K562 (cell line): ENCODE measurements around the gene NRG2. TPM values are rescaled to one million over a fixed set of nuclear protein-coding genes. Genes with fewer than 3 reads are reported as not detected.

Experiments used
- ATF6 ChIP-seq: sonication (generic); formaldehyde crosslinking; IDR thresholded peaks from 2 replicates; pipeline ENCODE4 v1.4.0; 2020; ENCODE audit warnings: mild to moderate bottlenecking, missing genetic modification reagents
- C11orf30 ChIP-seq: fragments of 450-650 bp; IDR thresholded peaks from 2 replicates; pipeline ENCODE4 v1.6.1; 2016; ENCODE audit warnings: low read depth, mild to moderate bottlenecking
- DPF2 ChIP-seq: fragments of 450-650 bp; IDR thresholded peaks from 2 replicates; pipeline ENCODE4 v1.6.1; 2016
- ESRRA ChIP-seq: fragments of 450-650 bp; IDR thresholded peaks from 2 replicates; pipeline ENCODE4 v1.6.1; 2014; ENCODE audit warnings: low read depth, mild to moderate bottlenecking, moderate library complexity, borderline replicate concordance
- GMEB1 ChIP-seq: fragments of 250-450 bp; sonication (Bioruptor Pico); IDR thresholded peaks from 2 replicates; pipeline ENCODE4 v1.4.0; 2020; ENCODE audit warnings: mild to moderate bottlenecking
- KAT2B ChIP-seq: IDR thresholded peaks from one replicate; pipeline ENCODE4 v1.6.1; 2012; ENCODE audit warnings: low read depth, mild to moderate bottlenecking, control low read depth, inconsistent platforms, low read length, moderate library complexity
- MAFG ChIP-seq: fragments of 450-650 bp; conservative IDR thresholded peaks from 2 replicates; pipeline ENCODE4 v1.6.1; 2016; ENCODE audit warnings: missing genetic modification characterization, missing compliant biosample characterization
- MCM2 ChIP-seq: fragments of 450-650 bp; IDR thresholded peaks from 2 replicates; pipeline ENCODE4 v1.6.1; 2017; ENCODE audit warnings: low read depth, mild to moderate bottlenecking
- MTA2 ChIP-seq: fragments of 450-650 bp; IDR thresholded peaks from 2 replicates; pipeline ENCODE4 v1.6.1; 2016; ENCODE audit warnings: low read depth
- PYGO2 ChIP-seq: fragments of 450-650 bp; IDR thresholded peaks from 2 replicates; pipeline ENCODE4 v1.6.1; 2016; ENCODE audit warnings: mild to moderate bottlenecking, missing genetic modification characterization, moderate library complexity, missing compliant biosample characterization
- RNF219 ChIP-seq: fragments of 250-450 bp; sonication (Bioruptor Pico); IDR thresholded peaks from 2 replicates; pipeline ENCODE4 v1.5.0; 2022; ENCODE audit warnings: mild to moderate bottlenecking
- SP1 ChIP-seq: sonication (generic); formaldehyde crosslinking; IDR thresholded peaks from 2 replicates; pipeline ENCODE4 v1.8.1; 2022; ENCODE audit warnings: mild to moderate bottlenecking, missing genetic modification reagents
- TBL1XR1 ChIP-seq, 2 experiments: IDR thresholded peaks; 2 replicates each; pipeline ENCODE4 v1.6.1; 2012; ENCODE audit warnings: improper control_type of control experiment in 2 of 2, low read length in 2 of 2, mild to moderate bottlenecking in 1 of 2
- TBP ChIP-seq: optimal IDR thresholded peaks from 2 replicates; pipeline ENCODE3; 2011; ENCODE audit warnings: low read depth, low read length, improper control_type of control experiment
- XRCC5 ChIP-seq: fragments of 200-400 bp; formaldehyde crosslinking; IDR thresholded peaks from 2 replicates; pipeline ENCODE4 v1.6.1; 2017; ENCODE audit warnings: low read depth, mild to moderate bottlenecking, low read length
- ZFP36 ChIP-seq: fragments of 150-350 bp; IDR thresholded peaks from 2 replicates; pipeline ENCODE4 v1.6.1; 2018; ENCODE audit warnings: low read length, low read depth; ENCODE audit not compliant: partially characterized antibody
- ZNF133 ChIP-seq: fragments of 250-450 bp; sonication (Bioruptor Pico); IDR thresholded peaks from 2 replicates; pipeline ENCODE4 v1.4.0; 2020; ENCODE audit warnings: mild to moderate bottlenecking
- ZNF512 ChIP-seq: IDR thresholded peaks from 2 replicates; pipeline ENCODE4 v1.6.1; 2016; ENCODE audit warnings: missing genetic modification characterization, missing compliant biosample characterization
- ZNF644 ChIP-seq: fragments of 200-800 bp; sonication (Bioruptor generic); IDR thresholded peaks from 2 replicates; pipeline ENCODE4 v1.6.1; 2016; ENCODE audit warnings: low read depth, missing genetic modification characterization, missing compliant biosample characterization
- polyA plus RNA-seq, 8 experiments: library from polyadenylated mRNA; depleted of rRNA in 4 of 8; stranded (reverse) in 5 of 8; unstranded in 3 of 8; fragments of >200 nt; fragmentation: Nextera tagmentation in 2 of 8; fragmentation: Illumina TruSeq in 1 of 8; extraction: Ambion mirVana in 2 of 8; extraction: Trizol in 1 of 8; gene quantifications; 2 replicates each; pipeline versions ENCODE4 v1.2.1 to v1.2.3, GENCODE V29; 2011 to 2014; ENCODE audit warnings: inconsistent platforms in 1 of 8, missing spikeins in 1 of 8
- total RNA-seq, 7 experiments: library from RNA; depleted of rRNA in 6 of 7; stranded (reverse); fragments of >200 nt in 6 of 7; fragmentation: Illumina TruSeq in 2 of 7; extraction: Trizol in 2 of 7; gene quantifications; 2 replicates each; pipeline versions ENCODE4 v1.2.1 to v1.2.3, GENCODE V29; 2011 to 2021; ENCODE audit warnings: low replicate concordance in 1 of 7
- TF ChIP-seq, protein P1 (sequence below): fragments of 250-450 bp; sonication (Bioruptor Pico); IDR thresholded peaks from 2 replicates; pipeline ENCODE4 v1.8.0; 2022; ENCODE audit warnings: moderate library complexity, mild to moderate bottlenecking, inconsistent platforms

NRG2 gene
- total and polyA plus RNA-seq, 9 of the 15 experiments (the other 6 are each of a cell fraction or from before 2014, with no cell fraction given): not detected

DNA sequence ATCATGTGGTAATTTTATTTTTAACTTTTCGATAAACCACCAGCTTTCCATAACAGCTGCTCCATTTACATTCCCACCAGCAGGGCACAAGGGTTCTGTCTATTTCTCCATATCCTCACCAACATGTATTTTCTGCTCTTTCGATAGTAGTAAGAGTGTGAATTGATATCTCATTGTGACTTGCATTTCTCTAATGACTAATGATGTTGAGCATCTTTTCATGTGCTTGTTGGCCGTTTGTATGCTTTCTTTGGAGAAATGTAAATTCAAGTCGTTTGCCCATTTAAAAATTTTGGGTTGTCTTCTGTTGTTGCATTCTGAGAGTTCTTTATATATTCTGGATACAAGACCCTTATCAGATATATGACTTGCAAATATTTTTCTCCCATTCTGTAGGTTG, 201.6 kb downstream of the NRG2 start (continued):
- TF ChIP-seq TBP (no peak), MAFG (peak; percentile 80), SP1 (no peak), ZFP36 (no peak), DPF2 (0 out of 2 replicates have a peak, but pooled peaks have one; percentile 18), GMEB1 (CRISPR knock-in tag) (no peak), PYGO2 (tag) (no peak), ZNF644 (tag) (no peak), XRCC5 (no peak), TBL1XR1 (IDR thresholded peaks at IDR 0.05; ENCODE audit: low read length in 2 of 2) (no peak), ZNF133 (no peak), MCM2 (no peak), C11orf30 (peak; percentile 71), KAT2B (no peak), RNF219 (CRISPR knock-in tag) (no peak), ATF6 (no peak), MTA2 (no peak), ESRRA (no peak), ZNF512 (tag) (no peak)
- TF ChIP-seq, protein P1, sequence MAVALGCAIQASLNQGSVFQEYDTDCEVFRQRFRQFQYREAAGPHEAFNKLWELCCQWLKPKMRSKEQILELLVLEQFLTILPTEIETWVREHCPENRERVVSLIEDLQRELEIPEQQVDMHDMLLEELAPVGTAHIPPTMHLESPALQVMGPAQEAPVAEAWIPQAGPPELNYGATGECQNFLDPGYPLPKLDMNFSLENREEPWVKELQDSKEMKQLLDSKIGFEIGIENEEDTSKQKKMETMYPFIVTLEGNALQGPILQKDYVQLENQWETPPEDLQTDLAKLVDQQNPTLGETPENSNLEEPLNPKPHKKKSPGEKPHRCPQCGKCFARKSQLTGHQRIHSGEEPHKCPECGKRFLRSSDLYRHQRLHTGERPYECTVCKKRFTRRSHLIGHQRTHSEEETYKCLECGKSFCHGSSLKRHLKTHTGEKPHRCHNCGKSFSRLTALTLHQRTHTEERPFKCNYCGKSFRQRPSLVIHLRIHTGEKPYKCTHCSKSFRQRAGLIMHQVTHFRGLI (CRISPR knock-in tag): no peak
